Thyroid gland (tissue), 4 donors: Measurements from ENCODE around the gene TNNC1.

ENCODE experiments used
- CTCF ChIP-seq, 6 experiments: fragments of 200-600 bp in 3 of 6; fragments of 450-650 bp in 3 of 6; sonication (generic) in 3 of 6; IDR thresholded peaks; one replicate each; pipeline ENCODE4 v1.5.1; 2016 to 2019; ENCODE audit warnings: antibody characterized with exemption in 6 of 6, mild to moderate bottlenecking in 2 of 6, inconsistent platforms in 1 of 6, moderate library complexity in 1 of 6
- POLR2A ChIP-seq, 2 donors: fragments of 450-650 bp; IDR thresholded peaks; one replicate each; pipeline ENCODE4 v1.6.1; 2017; ENCODE audit warnings: antibody characterized with exemption in 2 of 2, mild to moderate bottlenecking in 2 of 2, moderate library complexity in 1 of 2

- TF ChIP-seq CTCF (IDR thresholded peaks at IDR 0.05) = no peak
- no peak for TF ChIP-seq POLR2A (IDR thresholded peaks at IDR 0.05)
These were observed 11.2 kb downstream of the TNNC1 start for GRCh38 chr3:52442409-52443267.
